T-helper 17 cell (primary cell): ENCODE measurements around the gene WFIKKN2. TPM values are rescaled to one million over a fixed set of nuclear protein-coding genes. Genes with fewer than 3 reads are reported as not detected.

ENCODE experiments used
- ATAC-seq: fragments of 150-1000 bp; cut with Tn5 transposase; 2 replicates; pipeline ENCODE4 v1.10.0; 2021; ENCODE audit warnings: mild to moderate bottlenecking, moderate library complexity
- DNase-seq, 3 donors: peaks; one replicate each; pipeline versions ENCODE4 v3.0.0 to v3.0.0-alpha.2; 2020 to 2021
- H3K9me3 ChIP-seq: one replicate; pipeline ENCODE4 v1.7.0; 2013; ENCODE audit warnings: low read length, mild to moderate bottlenecking; ENCODE audit not compliant: control insufficient read depth, poor library complexity, severe bottlenecking
- H3K27ac Mint-ChIP-seq: one replicate; pipeline ENCODE4 v1.8.0; 2022; ENCODE audit warnings: mild to moderate bottlenecking, moderate library complexity, mixed read lengths
- H3K27me3 Mint-ChIP-seq: one replicate; pipeline ENCODE4 v1.8.0; 2022; ENCODE audit warnings: mixed read lengths
- H3K36me3 Mint-ChIP-seq: one replicate; pipeline ENCODE4 v1.8.0; 2022; ENCODE audit warnings: low read depth, mixed read lengths
- H3K4me1 Mint-ChIP-seq: one replicate; pipeline ENCODE4 v1.8.0; 2022; ENCODE audit warnings: mild to moderate bottlenecking, mixed read lengths
- H3K4me3 Mint-ChIP-seq: one replicate; pipeline ENCODE4 v1.8.0; 2022; ENCODE audit warnings: mild to moderate bottlenecking, moderate library complexity, mixed read lengths
- total RNA-seq, 4 donors: library from RNA in 2 of 4; stranded (reverse) in 2 of 4; gene quantifications; one replicate each; pipeline ENCODE4 v1.2.3 and lab custom pipeline; 2022 to 2026

Gene WFIKKN2
- total RNA-seq, 2 donors from 2014 or later, result not detected

DNA sequence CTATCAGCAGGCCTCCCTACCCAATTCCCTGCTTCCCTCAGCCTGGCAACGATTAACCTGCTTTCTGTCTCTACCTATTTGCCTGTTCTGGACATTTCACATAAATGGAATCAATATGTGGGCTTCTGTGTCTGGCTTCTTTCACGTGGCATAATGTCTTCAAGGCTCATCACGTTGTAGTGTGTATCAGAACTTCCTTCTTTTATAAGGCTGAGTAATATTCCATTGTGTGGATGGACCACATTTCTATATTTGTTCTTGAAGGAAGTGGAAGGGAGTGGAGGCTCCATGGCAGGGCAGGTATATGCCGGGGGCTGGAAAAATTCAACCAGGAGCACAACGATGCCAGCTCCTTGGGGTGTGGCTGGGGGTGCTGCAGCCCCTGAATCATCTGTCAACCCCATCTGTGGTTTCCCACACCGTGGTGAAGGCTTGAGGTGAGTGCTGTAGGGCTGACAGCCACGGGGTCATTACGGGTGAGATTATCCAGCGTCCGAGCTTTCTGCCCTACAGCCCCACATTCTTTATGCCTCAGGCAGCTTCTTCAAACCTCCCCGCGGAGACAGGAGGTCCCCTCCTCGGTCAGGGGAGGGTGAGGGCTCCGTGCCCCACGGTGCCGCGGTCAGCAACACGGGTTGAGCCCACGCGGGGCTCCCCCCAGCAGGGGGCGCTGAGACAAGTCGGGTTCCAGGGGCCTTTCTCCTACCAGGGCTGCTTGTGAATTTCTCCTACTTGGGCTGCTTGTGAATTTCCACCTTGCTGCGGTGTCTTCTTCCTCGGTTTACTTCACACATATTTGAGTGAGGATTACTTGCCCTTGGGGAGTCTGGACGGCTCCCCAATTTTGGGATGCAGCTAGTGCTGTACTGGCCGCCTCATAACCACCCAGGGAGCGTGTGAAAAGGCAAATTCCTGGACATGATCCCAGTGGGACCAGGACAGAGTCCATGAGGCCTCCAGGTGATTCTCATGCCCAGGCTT is 18.3 kb upstream of the WFIKKN2 start:
- ATAC-seq (peak; percentile 80), DNase-seq (peak; percentile 35 to 56 (median 55))
- no peaks in the 10 kb centered on the region for H3K9me3 ChIP-seq
- H3K27me3 Mint-ChIP-seq, result peaks cover 28% of the 10 kb centered on the region
- no peak overlapping the region for H3K27ac Mint-ChIP-seq
- H3K4me1 Mint-ChIP-seq, result peaks cover 13% of the 10 kb centered on the region
- peaks cover 8% of the 10 kb centered on the region for H3K36me3 Mint-ChIP-seq
- H3K4me3 Mint-ChIP-seq, result no peak overlapping the region

DNA sequence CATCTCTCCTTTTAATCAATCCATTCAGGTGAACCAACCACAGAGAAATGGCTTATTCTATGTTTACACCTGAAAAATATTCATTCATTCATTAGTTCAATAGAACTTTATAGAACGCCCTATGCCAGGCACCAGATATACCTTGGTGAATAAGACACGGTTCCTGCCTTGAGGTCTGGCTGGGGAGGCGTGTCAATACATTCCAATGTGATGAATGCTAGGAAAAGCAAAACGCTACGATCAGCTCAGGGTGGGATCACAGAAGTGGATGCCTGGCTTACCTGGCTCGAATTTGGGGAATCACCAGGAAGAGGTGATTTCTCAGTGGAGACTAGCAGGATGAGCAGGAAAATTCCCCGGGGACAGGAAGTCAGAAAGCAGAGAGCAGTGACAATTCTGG is 17.5 kb upstream of the WFIKKN2 start:
- peaks cover 8% of the 10 kb centered on the region for H3K36me3 Mint-ChIP-seq
- ATAC-seq (no peak), DNase-seq (no peak)
- peaks cover 28% of the 10 kb centered on the region for H3K27me3 Mint-ChIP-seq
- H3K27ac Mint-ChIP-seq, result no peak overlapping the region
- no peaks in the 10 kb centered on the region for H3K9me3 ChIP-seq
- no peak overlapping the region for H3K4me3 Mint-ChIP-seq
- H3K4me1 Mint-ChIP-seq, result peaks cover 13% of the 10 kb centered on the region

- no peak overlapping the region for H3K4me3 Mint-ChIP-seq
- no peak for ATAC-seq
- H3K27me3 Mint-ChIP-seq, result peaks cover 28% of the 10 kb centered on the region
- H3K36me3 Mint-ChIP-seq, result peaks cover 8% of the 10 kb centered on the region
- H3K9me3 ChIP-seq, result no peaks in the 10 kb centered on the region
- peaks cover 13% of the 10 kb centered on the region for H3K4me1 Mint-ChIP-seq
- H3K27ac Mint-ChIP-seq, result no peak overlapping the region
- no peak for DNase-seq
Observed at GRCh38 chr17:50818261-50818660, 17.1 kb upstream of the WFIKKN2 start.

DNA sequence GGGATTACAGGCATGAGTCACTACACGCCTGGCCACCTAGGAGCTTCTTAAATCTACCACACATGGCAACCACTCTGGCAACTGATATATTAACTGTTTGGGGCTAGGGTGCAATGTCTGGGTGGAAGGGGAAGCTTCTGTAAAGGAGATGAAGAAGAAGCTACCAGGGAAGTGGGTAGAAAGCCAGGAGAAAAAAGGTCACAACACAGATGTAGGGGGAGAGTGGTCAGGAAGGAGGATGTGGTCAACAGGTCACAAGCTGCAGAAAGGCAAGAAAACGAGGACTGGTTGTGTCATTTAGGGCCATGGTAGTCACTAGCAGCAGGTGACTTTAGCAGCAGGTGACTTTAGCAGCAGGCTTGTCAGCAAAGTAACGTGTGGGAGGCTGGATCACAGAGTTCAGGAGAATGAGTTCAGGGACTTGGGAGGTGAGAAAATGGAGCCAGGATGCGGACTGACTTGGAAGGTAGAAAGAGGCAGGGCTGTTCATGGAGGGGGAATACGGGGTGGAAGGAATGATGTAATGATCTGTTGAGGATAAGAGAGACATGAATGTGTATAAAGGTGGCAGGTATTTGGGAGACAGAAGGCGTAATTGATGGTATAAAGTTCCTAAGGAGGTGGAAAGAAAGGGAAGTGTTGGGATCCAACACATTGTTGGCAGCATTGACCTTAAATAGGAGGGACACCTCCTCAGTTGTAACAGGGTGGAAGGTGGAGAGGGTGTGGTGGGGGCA is 16.3 kb upstream of the WFIKKN2 start:
- peaks cover 28% of the 10 kb centered on the region for H3K27me3 Mint-ChIP-seq

DNA sequence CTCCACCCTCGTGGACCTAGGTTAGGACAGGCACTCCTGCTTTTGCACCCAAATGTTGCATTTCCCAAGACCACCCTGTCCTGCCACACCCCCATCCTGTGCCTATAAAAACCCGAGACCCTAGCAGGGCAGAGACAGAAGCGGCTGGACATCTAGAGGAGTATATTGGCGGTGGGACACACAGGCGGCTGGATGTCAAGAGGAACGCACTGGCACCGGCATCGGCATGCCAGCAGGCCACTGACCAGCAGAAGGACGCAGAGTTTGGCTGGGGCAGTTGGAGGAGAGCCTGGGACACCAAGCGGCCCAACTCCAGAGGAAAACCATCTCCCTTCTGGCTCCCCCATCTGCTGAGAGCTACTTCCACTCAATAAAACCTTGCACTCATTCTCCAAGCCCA is 14.7 kb upstream of the WFIKKN2 start:
- H3K27ac Mint-ChIP-seq, result no peak overlapping the region
- H3K4me3 Mint-ChIP-seq, result no peak overlapping the region
- peaks cover 6% of the 10 kb centered on the region for H3K36me3 Mint-ChIP-seq
- no peaks in the 10 kb centered on the region for H3K9me3 ChIP-seq
- peaks cover 28% of the 10 kb centered on the region for H3K27me3 Mint-ChIP-seq
- DNase-seq, result no peak
- no peak for ATAC-seq
- H3K4me1 Mint-ChIP-seq, result peaks cover 11% of the 10 kb centered on the region

More for the DNA sequence above, 16.3 kb upstream of the WFIKKN2 start:
- ATAC-seq, result no peak
- Mint-ChIP-seq H3K4me1 (peaks cover 13% of the 10 kb centered on the region), H3K4me3 (no peak overlapping the region), H3K36me3 (peaks cover 6% of the 10 kb centered on the region), H3K27ac (no peak overlapping the region)
- H3K9me3 ChIP-seq, result no peaks in the 10 kb centered on the region
- DNase-seq, result no peak

GRCh38 chr17:50822550-50822949 is 12.8 kb upstream of the WFIKKN2 start:
- Mint-ChIP-seq H3K27ac (no peak overlapping the region), H3K27me3 (peaks cover 18% of the 10 kb centered on the region), H3K4me1 (peaks cover 7% of the 10 kb centered on the region), H3K36me3 (peaks cover 6% of the 10 kb centered on the region), H3K4me3 (no peak overlapping the region)
- DNase-seq (no peak), ATAC-seq (no peak)
- no peaks in the 10 kb centered on the region for H3K9me3 ChIP-seq

- Mint-ChIP-seq H3K27ac (no peak overlapping the region), H3K27me3 (peaks cover 22% of the 10 kb centered on the region), H3K4me1 (peaks cover 2% of the 10 kb centered on the region), H3K4me3 (no peak overlapping the region), H3K36me3 (no peaks in the 10 kb centered on the region)
- H3K9me3 ChIP-seq, result no peaks in the 10 kb centered on the region
- DNase-seq, result no peak
- ATAC-seq, result no peak
Observed at GRCh38 chr17:50824429-50824828, 11.0 kb upstream of the WFIKKN2 start.

GRCh38 chr17:50825188-50825587 is 10.2 kb upstream of the WFIKKN2 start:
- peaks cover 26% of the 10 kb centered on the region for H3K27me3 Mint-ChIP-seq
- ATAC-seq (no peak), DNase-seq (no peak)
- no peak overlapping the region for H3K27ac Mint-ChIP-seq
- H3K36me3 Mint-ChIP-seq, result no peaks in the 10 kb centered on the region
- peaks cover 2% of the 10 kb centered on the region for H3K4me1 Mint-ChIP-seq
- no peak overlapping the region for H3K4me3 Mint-ChIP-seq
- no peaks in the 10 kb centered on the region for H3K9me3 ChIP-seq

DNA sequence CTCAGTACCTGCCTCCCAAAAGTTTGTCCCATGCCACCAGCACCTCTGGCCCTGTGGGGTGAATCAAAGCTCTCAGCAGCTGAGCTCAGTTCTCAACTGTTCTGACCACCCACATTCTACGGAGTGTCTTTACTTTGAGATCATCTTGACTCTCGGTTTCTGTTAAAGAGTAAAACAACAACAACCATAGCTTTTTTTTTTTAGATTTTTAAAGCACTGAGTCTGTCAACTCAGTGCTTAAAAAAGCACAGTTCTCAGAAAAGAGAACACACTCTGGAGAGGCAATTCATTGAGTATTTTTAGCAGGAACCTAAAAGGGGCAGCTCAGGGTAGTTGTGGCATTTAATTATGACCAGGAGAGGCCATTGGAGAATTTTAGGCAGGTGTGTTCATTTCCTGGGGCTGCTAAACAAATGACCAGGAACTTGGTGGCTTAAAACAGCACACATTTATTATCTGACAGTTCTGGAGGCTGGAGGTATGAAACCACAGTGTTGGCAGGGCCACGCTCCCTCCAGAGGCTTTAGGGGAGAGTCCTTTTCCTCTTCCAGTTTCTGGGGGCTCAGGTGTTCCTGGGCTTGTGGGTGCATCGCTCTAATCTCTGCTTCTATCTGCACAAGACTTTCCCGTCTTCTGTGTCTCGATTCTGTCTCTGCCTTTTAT is 6.7 kb upstream of the WFIKKN2 start:
- peaks cover 2% of the 10 kb centered on the region for H3K36me3 Mint-ChIP-seq
- ATAC-seq, result no peak

GRCh38 chr17:50829332-50829731 is 6.1 kb upstream of the WFIKKN2 start:
- no peak for ATAC-seq
- H3K27ac Mint-ChIP-seq, result no peak overlapping the region

More for the DNA sequence above, 6.7 kb upstream of the WFIKKN2 start:
- DNase-seq, result no peak
- H3K4me1 Mint-ChIP-seq, result peaks cover 2% of the 10 kb centered on the region
- H3K4me3 Mint-ChIP-seq, result no peak overlapping the region
- H3K27me3 Mint-ChIP-seq, result peaks cover 40% of the 10 kb centered on the region
- no peaks in the 10 kb centered on the region for H3K9me3 ChIP-seq
- no peak overlapping the region for H3K27ac Mint-ChIP-seq

DNA sequence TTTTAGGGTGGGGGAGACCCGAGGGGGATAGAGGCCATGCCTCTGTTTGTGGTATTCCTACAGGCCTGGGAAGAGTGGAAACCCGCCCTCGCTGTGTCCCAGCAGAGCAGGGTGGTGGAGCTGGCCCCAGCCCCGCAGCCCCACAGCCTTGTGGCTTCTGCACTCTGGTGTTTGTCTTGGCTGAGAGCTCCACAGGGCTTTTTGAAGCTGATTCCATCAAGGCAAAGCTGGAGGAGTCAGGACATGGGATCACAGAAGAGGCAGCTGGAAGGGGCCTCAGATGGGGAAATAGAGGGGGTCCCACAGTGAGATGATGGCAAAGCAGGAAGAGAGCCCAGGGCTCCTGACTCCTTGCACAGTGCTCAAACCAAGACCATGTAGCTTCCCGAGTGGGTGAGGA is 5.0 kb upstream of the WFIKKN2 start:
- no peak for DNase-seq
- no peaks in the 10 kb centered on the region for H3K9me3 ChIP-seq
- H3K27ac Mint-ChIP-seq, result no peak overlapping the region
- H3K4me3 Mint-ChIP-seq, result no peak overlapping the region
- ATAC-seq, result no peak
- H3K36me3 Mint-ChIP-seq, result peaks cover 2% of the 10 kb centered on the region
- peaks cover 56% of the 10 kb centered on the region for H3K27me3 Mint-ChIP-seq
- peaks cover 2% of the 10 kb centered on the region for H3K4me1 Mint-ChIP-seq

More at GRCh38 chr17:50829332-50829731, 6.1 kb upstream of the WFIKKN2 start:
- Mint-ChIP-seq H3K36me3 (peaks cover 2% of the 10 kb centered on the region), H3K27me3 (peaks cover 47% of the 10 kb centered on the region), H3K4me3 (no peak overlapping the region), H3K4me1 (peaks cover 2% of the 10 kb centered on the region)
- no peaks in the 10 kb centered on the region for H3K9me3 ChIP-seq
- DNase-seq, result no peak

GRCh38 chr17:50830994-50831393 is 4.4 kb upstream of the WFIKKN2 start:
- Mint-ChIP-seq H3K36me3 (peaks cover 2% of the 10 kb centered on the region), H3K27me3 (peaks cover 62% of the 10 kb centered on the region), H3K27ac (no peak overlapping the region), H3K4me1 (peaks cover 2% of the 10 kb centered on the region), H3K4me3 (no peak overlapping the region)
- H3K9me3 ChIP-seq, result no peaks in the 10 kb centered on the region
- no peak for ATAC-seq
- no peak for DNase-seq

DNA sequence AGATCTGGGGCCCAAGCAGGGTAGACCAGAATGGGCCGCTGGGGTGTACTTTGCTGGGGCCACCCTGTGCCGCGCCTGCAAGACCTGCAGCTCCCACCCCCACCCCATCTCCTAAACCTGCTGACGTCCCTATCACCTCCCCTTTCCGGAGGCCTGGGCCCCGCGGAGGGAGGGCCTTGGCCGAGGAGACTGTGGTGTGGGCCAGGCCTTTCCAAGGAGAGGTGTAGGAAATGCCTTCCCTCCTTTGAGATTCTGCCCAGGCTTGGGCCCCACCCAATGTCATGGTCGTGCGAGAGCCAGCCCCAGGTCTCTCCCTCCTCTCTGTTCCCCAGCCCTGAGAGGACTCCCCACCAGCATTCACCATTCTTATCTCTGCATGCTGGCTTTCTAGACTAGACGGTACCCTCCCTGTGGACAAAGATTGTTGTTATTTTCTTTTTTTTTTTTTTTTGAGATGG is 3.9 kb upstream of the WFIKKN2 start:
- no peak overlapping the region for H3K4me3 Mint-ChIP-seq
- no peak for DNase-seq
- ATAC-seq, result no peak

More for the DNA sequence above, 3.9 kb upstream of the WFIKKN2 start:
- Mint-ChIP-seq H3K27ac (no peak overlapping the region), H3K36me3 (peaks cover 2% of the 10 kb centered on the region), H3K27me3 (peaks cover 64% of the 10 kb centered on the region), H3K4me1 (peaks cover 2% of the 10 kb centered on the region)
- no peaks in the 10 kb centered on the region for H3K9me3 ChIP-seq
